Muscle of leg (tissue), 11 donors: ENCODE measurements around the gene ARHGEF10L. TPM values are rescaled to one million over a fixed set of nuclear protein-coding genes. Genes with fewer than 3 reads are reported as not detected.
A peak's percentile ranks its signal among the peaks of the same experiment; 100 is the strongest.

Experiments used
- DNase-seq: peaks from one replicate; pipeline ENCODE4 v3.0.0; 2013
- H3K27ac ChIP-seq: one replicate; pipeline ENCODE4 v1.5.1; 2013; ENCODE audit warnings: mild to moderate bottlenecking, low read length, control low read depth
- H3K27me3 ChIP-seq: one replicate; pipeline ENCODE4 v1.6.1; 2013; ENCODE audit warnings: low read length; ENCODE audit not compliant: control insufficient read depth, insufficient read depth
- H3K36me3 ChIP-seq: one replicate; pipeline ENCODE4 v1.6.1; 2013; ENCODE audit warnings: low read length; ENCODE audit not compliant: control insufficient read depth, insufficient read depth
- H3K4me1 ChIP-seq: one replicate; pipeline ENCODE4 v1.6.1; 2013; ENCODE audit warnings: low read length; ENCODE audit not compliant: control insufficient read depth, insufficient read depth
- H3K4me3 ChIP-seq: one replicate; pipeline ENCODE4 v1.5.1; 2013; ENCODE audit warnings: low read length, control low read depth
- H3K9me3 ChIP-seq: replicated peaks from 2 replicates; pipeline ENCODE4 v1.6.1; 2013; ENCODE audit warnings: low read depth, low read length; ENCODE audit not compliant: control insufficient read depth
- WGBS: methylation state at CpG from one replicate; pipeline ENCODE4 v1.1.5; 2013; ENCODE audit warnings: missing lambda C conversion rate; ENCODE audit not compliant: insufficient coverage; 5-methylcytosine and 5-hydroxymethylcytosine counted together
- polyA plus RNA-seq, 8 donors: library from polyadenylated mRNA; unstranded; fragments of 120-200 nt; gene quantifications; one replicate each; pipeline versions ENCODE4 v1.2.1 to v1.2.3, GENCODE V29; 2013; ENCODE audit warnings: inconsistent platforms in 1 of 8, low replicate concordance in 1 of 8; ENCODE audit not compliant: insufficient read length in 8 of 8, insufficient read depth in 1 of 8
- total RNA-seq: library from RNA; stranded (reverse); fragments of 120-200 nt; gene quantifications from one replicate; pipeline ENCODE4 v1.2.4, GENCODE V29; 2013

Gene ARHGEF10L
- total and polyA plus RNA-seq, 9 donors, result 14.1 to 24.5 (median 22.4) TPM

DNA sequence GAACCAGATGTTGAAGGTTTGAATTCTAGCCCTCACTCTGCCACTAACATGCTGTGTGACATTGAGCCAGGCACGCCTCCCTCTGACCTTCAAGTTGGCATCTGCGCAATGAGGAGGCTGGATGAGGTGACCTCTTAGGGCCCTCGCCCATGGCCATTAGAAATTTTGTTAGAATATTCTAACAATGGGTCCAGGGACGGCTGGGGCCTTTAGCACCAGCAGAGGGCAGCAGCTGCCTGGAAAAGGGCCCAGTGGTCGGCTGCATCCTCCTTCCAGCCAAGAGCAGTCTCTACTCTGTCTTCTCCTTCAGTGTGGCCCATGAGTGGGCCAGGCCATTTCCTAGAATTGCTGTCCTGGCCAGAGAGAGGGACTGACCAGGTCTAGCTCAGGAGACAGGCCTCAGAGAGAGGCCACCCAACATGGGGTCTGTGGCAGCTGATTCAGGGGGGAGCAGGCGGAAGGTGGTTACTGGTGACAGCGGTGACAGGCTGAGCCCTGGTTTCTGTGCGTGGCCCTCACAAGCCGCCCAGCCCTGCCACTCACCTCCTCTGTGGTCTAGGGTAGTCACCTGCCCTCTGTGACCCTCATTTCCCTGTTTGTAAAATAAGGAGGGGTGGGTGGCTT is 114.3 kb downstream of the ARHGEF10L start:
- Histone ChIP-seq H3K27ac (no peak overlapping the region), H3K4me3 (no peak overlapping the region), H3K36me3 (peaks cover 72% of the 10 kb centered on the region), H3K4me1 (peaks cover 7% of the 10 kb centered on the region), H3K27me3 (no peaks in the 10 kb centered on the region), H3K9me3 (no peaks in the 10 kb centered on the region)
- peak; percentile 54 for DNase-seq
- WGBS, result no CpG with 5 or more reads among the region's 9 CpGs

DNA sequence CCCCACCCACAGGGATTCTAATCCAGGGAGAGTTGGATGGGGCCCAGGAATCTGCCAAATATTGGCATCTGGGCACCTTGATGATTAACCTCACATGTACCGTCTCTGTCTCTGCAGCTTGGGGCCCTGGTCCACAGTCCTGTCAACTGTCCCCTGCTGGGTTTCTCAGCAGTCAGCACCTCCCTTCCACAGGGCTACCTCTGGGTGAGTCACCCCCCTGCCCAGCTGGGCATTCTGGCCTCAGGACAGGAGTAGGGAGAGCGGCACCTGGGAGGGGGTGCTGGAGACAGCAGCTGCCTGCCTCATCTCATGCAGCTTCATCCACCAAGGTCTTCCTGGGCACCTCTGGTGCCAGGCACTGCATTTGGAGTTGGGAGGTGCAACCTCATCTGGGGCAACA is 115.0 kb downstream of the ARHGEF10L start:
- no peak for DNase-seq
- no peak overlapping the region for H3K4me3 ChIP-seq
- WGBS, result no CpG with 5 or more reads among the region's 2 CpGs
- peaks cover 74% of the 10 kb centered on the region for H3K36me3 ChIP-seq
- no peaks in the 10 kb centered on the region for H3K9me3 ChIP-seq
- H3K27me3 ChIP-seq, result no peaks in the 10 kb centered on the region
- peaks cover 3% of the 10 kb centered on the region for H3K4me1 ChIP-seq
- no peak overlapping the region for H3K27ac ChIP-seq

DNA sequence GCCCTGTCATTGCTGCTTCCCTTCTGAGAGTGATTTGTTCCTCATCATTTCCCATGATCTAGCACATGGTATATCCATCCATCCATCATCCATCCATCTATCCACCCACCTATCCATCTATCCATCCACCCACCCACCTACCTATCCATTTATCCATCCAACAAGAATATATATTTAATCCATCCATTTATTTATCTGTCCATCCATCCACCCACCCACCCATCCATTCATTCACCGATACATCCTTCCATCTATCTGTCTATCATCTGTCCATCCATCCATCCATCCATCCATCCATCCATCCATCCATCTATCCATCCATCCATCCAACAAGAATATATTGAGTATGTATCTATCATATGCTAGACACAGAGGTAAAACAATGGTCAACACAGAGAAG is 115.7 kb downstream of the ARHGEF10L start:
- Histone ChIP-seq H3K9me3 (no peaks in the 10 kb centered on the region), H3K27me3 (no peaks in the 10 kb centered on the region), H3K36me3 (peaks cover 81% of the 10 kb centered on the region), H3K4me1 (peaks cover 3% of the 10 kb centered on the region), H3K27ac (no peak overlapping the region), H3K4me3 (no peak overlapping the region)
- no CpG with 5 or more reads among the region's 1 CpG for WGBS
- no peak for DNase-seq

DNA sequence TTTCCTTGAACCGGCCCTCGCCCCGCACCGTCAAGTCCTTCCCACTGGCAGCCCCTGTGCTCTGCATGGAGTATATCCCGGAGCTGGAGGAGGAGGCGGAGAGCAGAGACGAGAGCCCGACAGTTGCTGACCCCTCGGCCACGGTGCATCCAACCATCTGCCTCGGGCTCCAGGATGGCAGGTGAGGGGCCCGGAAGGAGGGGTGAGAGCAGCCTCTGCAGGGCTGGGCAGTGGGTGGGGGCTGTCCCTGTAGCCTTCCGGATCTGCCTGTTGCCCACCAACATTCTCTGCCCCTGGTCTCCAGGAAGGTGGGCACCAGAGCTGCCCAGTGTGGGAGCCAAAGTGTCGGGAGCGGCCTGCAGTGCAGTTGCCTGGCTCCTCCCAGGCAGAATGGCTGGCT is 116.4 kb downstream of the ARHGEF10L start:
- peaks cover 3% of the 10 kb centered on the region for H3K4me1 ChIP-seq
- H3K4me3 ChIP-seq, result no peak overlapping the region
- WGBS, result 80% methylated on average over 15 of the region's 15 CpGs
- no peaks in the 10 kb centered on the region for H3K27me3 ChIP-seq
- peaks cover 82% of the 10 kb centered on the region for H3K36me3 ChIP-seq
- H3K27ac ChIP-seq, result no peak overlapping the region
- no peaks in the 10 kb centered on the region for H3K9me3 ChIP-seq
- DNase-seq, result no peak

DNA sequence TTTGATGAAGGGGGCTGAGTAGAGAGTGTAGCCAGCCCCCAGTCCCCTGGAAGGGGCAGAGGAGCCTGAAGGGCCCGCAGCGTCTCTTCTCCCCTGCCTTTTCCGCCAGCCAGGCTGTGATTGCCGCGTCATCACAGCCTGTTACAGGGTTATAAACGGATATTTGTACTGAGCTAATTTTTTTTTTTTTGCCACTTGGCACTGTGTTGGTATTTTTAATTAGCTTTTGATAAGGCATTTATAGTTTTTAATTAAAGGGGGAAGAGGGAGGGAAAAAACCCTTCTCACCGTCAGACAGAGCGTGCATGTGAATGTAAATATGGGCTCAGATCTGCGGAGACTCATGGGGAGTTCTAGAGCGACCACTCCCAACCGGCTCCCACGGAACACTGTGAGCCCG is 117.9 kb downstream of the ARHGEF10L start:
- no peak overlapping the region for H3K27ac ChIP-seq
- DNase-seq, result no peak
- no peaks in the 10 kb centered on the region for H3K9me3 ChIP-seq
- 89% methylated on average over 7 of the region's 13 CpGs for WGBS
- no peaks in the 10 kb centered on the region for H3K27me3 ChIP-seq
- H3K4me1 ChIP-seq, result peaks cover 3% of the 10 kb centered on the region
- no peak overlapping the region for H3K4me3 ChIP-seq
- H3K36me3 ChIP-seq, result peaks cover 70% of the 10 kb centered on the region

DNA sequence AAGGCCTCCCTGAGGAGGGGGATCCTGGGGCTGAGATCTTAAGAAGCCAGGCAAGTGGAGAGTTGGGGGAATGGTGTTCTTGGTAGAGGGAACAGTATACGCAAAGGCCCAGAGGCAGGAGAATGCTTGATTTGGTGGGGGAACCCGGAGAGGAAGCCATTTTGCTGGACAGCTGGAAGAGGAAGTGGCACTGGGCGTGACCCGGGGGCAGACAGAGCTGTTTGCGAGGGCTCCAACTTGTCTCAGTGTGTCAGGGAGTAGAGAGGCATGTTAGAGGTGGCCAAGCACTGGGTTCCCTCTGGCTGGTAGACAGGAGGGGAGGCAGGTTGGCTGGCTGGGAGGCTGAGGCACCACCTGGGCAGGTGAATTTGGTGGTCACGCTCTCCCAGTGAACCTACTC is 119.3 kb downstream of the ARHGEF10L start:
- Histone ChIP-seq H3K4me1 (peaks cover 3% of the 10 kb centered on the region), H3K9me3 (no peaks in the 10 kb centered on the region), H3K27me3 (no peaks in the 10 kb centered on the region), H3K27ac (no peak overlapping the region), H3K36me3 (peaks cover 66% of the 10 kb centered on the region), H3K4me3 (no peak overlapping the region)
- DNase-seq, result no peak
- WGBS, result 88% methylated on average over 6 of the region's 6 CpGs

DNA sequence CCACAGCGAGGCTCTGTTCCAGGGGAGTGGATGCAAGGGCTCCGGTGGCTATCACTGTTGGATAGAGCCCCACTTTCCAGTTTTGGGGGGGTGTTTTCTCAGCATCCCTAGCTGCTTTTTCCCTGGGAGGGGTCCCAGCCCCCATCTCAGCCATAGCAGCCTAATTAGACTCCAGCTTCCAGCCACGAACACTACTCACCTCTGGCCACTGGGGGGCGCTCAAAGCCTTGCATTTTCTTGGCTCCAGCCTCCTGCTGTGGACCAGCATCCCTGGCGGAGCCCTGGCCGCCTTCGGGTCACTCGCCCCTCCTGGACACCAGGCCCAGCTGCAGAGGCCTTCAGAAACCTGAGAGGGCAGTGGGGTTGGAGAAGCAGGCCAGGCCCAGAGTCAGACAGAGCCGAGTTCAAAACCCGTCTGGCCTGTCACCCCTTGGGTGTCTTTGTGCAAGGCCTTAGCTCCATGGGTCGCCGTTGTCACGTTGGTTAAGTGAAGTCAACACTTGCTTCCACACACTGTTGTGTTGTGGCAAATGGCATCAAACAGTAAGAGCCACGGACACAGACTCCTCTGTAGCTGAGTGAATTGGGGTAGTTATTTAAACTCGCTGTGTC is 122.2 kb downstream of the ARHGEF10L start:
- peak; percentile 65 for DNase-seq
- WGBS, result 42% methylated on average over 11 of the region's 15 CpGs
- peaks cover 66% of the 10 kb centered on the region for H3K36me3 ChIP-seq
- no peak overlapping the region for H3K27ac ChIP-seq
- H3K9me3 ChIP-seq, result no peaks in the 10 kb centered on the region
- H3K4me3 ChIP-seq, result no peak overlapping the region
- no peaks in the 10 kb centered on the region for H3K27me3 ChIP-seq
- H3K4me1 ChIP-seq, result no peaks in the 10 kb centered on the region

DNA sequence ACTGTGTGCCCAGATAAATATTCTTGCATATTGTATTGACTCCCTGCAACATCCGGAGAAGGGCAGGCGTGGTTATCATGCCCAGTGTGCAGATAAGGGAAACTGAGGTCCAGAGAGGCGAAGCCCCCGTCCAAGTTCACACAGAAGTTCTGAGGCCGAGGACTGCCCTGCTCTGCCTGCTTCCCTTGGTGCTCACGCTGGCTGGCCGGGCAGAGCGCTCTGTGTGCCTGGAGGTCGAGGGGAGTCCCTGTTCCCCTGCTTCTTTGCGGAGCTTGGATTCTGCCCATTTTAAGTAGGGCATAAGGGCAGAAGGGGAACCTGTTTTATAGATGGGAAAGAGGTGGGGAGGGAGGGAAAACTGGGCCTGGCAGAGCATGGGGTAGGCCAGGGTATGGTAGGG is 122.8 kb downstream of the ARHGEF10L start:
- Histone ChIP-seq H3K4me3 (no peak overlapping the region), H3K36me3 (peaks cover 60% of the 10 kb centered on the region), H3K27me3 (no peaks in the 10 kb centered on the region), H3K27ac (no peak overlapping the region), H3K9me3 (no peaks in the 10 kb centered on the region), H3K4me1 (no peaks in the 10 kb centered on the region)
- DNase-seq, result no peak
- WGBS, result 95% methylated on average over 10 of the region's 10 CpGs

DNA sequence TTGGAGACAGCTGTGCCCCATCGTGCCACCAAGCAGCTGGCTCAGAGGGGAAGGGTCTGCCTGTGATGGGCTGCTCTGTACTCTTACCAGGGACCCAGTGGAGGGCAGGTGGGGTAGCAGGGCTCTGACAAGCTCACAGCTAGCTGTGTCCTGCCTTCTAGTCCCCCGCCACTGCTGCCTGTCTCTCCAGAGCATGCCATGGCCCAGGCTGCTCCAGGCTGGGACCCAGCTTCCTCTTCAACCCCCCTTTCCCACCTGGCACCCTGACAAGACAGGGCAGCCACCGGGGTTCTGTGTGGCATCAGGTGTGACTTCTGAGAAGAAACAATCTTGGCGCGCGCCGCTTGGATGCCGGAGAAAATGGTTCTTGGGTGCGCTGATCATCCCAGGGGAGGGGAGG is 123.3 kb downstream of the ARHGEF10L start:
- H3K27me3 ChIP-seq, result no peaks in the 10 kb centered on the region
- no peak overlapping the region for H3K4me3 ChIP-seq
- H3K36me3 ChIP-seq, result peaks cover 55% of the 10 kb centered on the region
- H3K9me3 ChIP-seq, result no peaks in the 10 kb centered on the region
- H3K27ac ChIP-seq, result no peak overlapping the region
- H3K4me1 ChIP-seq, result no peaks in the 10 kb centered on the region
- 92% methylated on average over 8 of the region's 9 CpGs for WGBS
- DNase-seq, result no peak

DNA sequence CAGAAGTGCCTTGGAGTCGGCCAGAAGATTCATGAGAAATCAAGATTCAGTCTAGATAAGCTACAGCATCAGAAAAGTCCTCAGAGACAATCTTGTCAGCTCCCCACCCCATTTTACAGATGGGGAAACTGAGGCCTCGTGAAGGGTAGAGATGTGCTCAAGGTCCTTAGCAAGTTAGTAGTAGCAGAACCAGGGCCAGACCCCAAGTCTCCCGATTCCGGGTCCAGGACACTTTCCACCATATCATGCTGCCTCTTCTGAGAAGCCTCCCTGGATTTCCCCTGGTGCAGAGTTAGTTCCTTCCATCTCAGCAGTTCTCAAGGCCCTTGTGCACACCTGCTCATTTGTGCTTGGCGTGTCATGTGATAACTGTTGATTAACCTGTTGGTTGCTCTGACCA is 124.1 kb downstream of the ARHGEF10L start:
- H3K4me1 ChIP-seq, result no peaks in the 10 kb centered on the region
- H3K36me3 ChIP-seq, result peaks cover 48% of the 10 kb centered on the region
- 73% methylated on average over 2 of the region's 5 CpGs for WGBS
- no peak overlapping the region for H3K4me3 ChIP-seq
- H3K27me3 ChIP-seq, result no peaks in the 10 kb centered on the region
- DNase-seq, result no peak
- H3K27ac ChIP-seq, result no peak overlapping the region
- no peaks in the 10 kb centered on the region for H3K9me3 ChIP-seq
